HG03103 (cell line): ENCODE measurements around the gene BLOC1S4.
"Not testable (repeated sequence)": the region's sequence is repeated elsewhere in the genome, so short reads cannot be mapped to it uniquely, and the experiment has no call there.

Experiments used
- ATAC-seq: cut with Tn5 transposase; IDR thresholded peaks from one replicate; pipeline ENCODE4 v1.9.1; 2021; ENCODE audit warnings: low read depth; ENCODE audit not compliant: unreplicated experiment

The BLOC1S4 gene

GRCh38 chr4:6756345-6756744 lies 40.4 kb downstream of the BLOC1S4 start:
- ATAC-seq = not testable (repeated sequence)

DNA sequence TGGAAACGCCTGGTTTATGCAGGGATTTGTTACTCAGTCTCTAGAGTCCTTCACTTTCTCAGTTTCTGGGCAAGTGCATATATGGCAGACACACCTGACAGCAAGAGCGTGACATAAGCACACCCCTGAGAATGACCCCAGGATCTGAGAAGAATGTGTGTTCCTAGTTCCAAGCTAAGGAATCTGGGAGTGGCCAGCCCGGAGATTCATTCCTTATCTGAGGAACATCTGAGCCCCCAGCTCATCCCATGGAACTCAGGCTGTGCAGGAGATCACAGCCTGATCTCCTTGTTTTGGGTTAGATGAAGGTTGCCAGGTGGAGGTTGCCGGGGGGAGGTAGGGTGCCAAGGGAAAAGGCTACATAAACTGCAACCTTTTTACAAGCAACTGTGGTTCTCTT lies 42.8 kb downstream of the BLOC1S4 start:
- no peak for ATAC-seq

GRCh38 chr4:6760865-6761264 lies 44.9 kb downstream of the BLOC1S4 start:
- ATAC-seq = no peak

DNA sequence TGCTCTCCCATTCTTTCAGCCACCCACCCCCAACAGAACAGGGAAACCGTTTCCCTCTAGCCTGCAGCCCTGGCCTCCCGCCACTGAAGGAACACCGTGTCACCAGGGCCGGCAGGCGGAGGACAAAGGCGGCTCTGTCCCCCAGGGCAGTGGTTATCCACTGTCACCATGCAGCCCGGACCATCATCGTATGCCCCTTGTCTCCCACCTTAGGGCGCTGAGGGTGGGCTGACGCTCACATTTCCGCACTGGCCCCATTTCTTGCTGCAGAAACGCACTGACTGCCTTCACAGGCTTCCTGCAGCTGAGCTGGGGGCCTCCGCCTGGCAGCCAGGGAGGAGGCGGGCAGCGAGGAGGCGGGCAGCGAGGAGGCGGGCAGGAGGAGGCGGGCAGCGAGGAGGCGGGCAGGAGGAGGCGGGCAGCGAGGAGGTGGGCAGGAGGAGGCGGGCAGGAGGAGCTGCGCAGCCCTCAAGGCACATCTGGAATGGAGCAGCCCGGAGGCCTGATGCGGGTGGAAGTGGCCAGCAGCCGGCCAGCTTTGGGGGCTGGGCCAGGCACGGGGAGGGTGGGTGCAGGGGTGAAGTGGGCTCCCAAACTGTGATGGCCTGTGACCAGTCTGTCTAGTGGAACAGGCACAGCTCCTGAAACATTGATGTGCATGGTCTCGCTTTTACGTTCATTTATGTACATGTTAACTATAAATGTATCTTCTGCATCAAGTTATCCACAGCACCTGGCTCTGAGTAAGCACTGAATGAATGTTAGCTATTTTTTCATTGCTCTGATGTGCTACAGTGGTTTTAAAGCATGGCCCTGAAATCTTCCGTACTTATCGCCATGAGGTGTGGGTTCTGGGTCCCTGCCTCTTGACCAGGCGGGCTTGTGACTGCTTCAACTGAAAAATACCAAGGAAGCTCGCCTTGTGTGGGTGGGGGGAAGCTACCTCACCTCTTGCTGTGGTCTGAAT lies 46.0 kb downstream of the BLOC1S4 start:
- no peak for ATAC-seq

- ATAC-seq = no peak
Observed at GRCh38 chr4:6763330-6763851, 47.4 kb downstream of the BLOC1S4 start.

DNA sequence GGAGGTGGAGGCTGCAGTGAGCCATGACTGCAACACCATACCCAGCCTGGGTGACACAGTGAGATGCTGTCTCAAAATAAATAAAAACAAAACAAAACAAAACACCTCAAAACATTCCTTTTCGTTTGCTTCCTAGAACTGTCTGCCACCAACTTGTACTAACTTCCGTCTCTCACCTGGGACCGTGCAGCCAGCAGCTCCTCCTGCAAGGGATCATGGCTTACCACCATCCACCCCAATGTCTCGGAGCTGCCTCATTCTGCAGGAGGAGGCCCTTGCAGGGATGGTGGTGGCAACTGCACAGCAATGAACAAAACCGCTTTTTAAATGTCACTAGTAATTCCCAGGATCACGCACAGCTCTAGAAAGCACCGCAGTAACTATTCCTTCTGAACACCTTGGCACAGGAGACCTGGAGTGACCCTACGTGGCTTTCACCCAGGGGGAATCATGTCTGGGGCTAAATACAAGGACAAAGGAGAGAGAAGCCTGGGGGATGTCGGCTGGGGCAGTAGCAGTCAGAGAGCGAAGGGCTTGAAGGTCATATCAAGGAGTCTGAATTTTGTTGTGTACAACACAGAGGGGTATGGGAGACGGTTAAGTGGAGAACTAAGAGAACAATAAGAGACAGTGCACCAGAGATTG lies 49.1 kb downstream of the BLOC1S4 start:
- ATAC-seq = no peak

- no peak for ATAC-seq
Observed at GRCh38 chr4:6765703-6766102, 49.7 kb downstream of the BLOC1S4 start.
